ENCODE data around the gene ZSCAN4. TPM values are rescaled to one million over a fixed set of nuclear protein-coding genes. Genes with fewer than 3 reads are reported as not detected.

ZSCAN4 gene
- total and polyA plus RNA-seq, 2 experiments from 2014 or later: not detected

DNA sequence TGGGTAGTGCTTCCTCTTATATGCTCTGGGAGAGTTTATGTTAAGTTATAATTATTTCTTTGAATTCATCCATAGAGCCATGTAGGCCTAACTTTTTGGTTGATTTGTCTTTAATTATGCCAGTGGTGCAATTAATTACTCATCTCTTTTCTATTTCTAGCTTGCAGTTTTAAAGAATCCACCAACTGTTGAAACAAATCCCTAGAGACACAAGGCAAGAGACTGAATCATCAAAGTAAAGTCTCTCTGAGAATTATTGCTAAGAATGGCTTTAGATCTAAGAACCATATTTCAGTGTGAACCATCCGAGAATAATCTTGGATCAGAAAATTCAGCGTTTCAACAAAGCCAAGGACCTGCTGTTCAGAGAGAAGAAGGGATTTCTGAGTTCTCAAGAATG, 7.1 kb downstream of the ZSCAN4 start:
- Histone ChIP-seq H3K9me3 (ENCODE audit: low read depth) (no peaks in the 10 kb centered on the region), H3K27ac (no peak overlapping the region), H3K79me2 (no peaks in the 10 kb centered on the region), H2AFZ (no peak overlapping the region), H3K27me3 (no peaks in the 10 kb centered on the region), H3K4me1 (ENCODE audit: insufficient read depth) (no peaks in the 10 kb centered on the region), H4K20me1 (ENCODE audit: insufficient read depth, poor library complexity, severe bottlenecking) (no peaks in the 10 kb centered on the region), H3K4me2 (no peak overlapping the region), H3K9me2 (replicated peaks; ENCODE audit: insufficient read depth) (no peaks in the 10 kb centered on the region), H3K36me3 (replicated peaks; ENCODE audit: insufficient read depth, low read depth) (no peaks in the 10 kb centered on the region), H3K4me3 (no peak overlapping the region)
- no peak for DNase-seq (ENCODE audit: low spot score)
- TF ChIP-seq, protein P1, sequence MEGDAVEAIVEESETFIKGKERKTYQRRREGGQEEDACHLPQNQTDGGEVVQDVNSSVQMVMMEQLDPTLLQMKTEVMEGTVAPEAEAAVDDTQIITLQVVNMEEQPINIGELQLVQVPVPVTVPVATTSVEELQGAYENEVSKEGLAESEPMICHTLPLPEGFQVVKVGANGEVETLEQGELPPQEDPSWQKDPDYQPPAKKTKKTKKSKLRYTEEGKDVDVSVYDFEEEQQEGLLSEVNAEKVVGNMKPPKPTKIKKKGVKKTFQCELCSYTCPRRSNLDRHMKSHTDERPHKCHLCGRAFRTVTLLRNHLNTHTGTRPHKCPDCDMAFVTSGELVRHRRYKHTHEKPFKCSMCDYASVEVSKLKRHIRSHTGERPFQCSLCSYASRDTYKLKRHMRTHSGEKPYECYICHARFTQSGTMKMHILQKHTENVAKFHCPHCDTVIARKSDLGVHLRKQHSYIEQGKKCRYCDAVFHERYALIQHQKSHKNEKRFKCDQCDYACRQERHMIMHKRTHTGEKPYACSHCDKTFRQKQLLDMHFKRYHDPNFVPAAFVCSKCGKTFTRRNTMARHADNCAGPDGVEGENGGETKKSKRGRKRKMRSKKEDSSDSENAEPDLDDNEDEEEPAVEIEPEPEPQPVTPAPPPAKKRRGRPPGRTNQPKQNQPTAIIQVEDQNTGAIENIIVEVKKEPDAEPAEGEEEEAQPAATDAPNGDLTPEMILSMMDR (IDR thresholded peaks at IDR 0.05; ENCODE audit: poor library complexity): no peak
- TF ChIP-seq EZH2 (IDR thresholded peaks at IDR 0.05; ENCODE audit: borderline replicate concordance) (no peak), EZH2phosphoT487 (IDR thresholded peaks at IDR 0.05; ENCODE audit: low read depth, severe bottlenecking, unreplicated experiment) (no peak)
- 74% methylated on average over 2 of the region's 2 CpGs for WGBS (ENCODE audit: low lambda C conversion rate, missing lambda C conversion rate)

DNA sequence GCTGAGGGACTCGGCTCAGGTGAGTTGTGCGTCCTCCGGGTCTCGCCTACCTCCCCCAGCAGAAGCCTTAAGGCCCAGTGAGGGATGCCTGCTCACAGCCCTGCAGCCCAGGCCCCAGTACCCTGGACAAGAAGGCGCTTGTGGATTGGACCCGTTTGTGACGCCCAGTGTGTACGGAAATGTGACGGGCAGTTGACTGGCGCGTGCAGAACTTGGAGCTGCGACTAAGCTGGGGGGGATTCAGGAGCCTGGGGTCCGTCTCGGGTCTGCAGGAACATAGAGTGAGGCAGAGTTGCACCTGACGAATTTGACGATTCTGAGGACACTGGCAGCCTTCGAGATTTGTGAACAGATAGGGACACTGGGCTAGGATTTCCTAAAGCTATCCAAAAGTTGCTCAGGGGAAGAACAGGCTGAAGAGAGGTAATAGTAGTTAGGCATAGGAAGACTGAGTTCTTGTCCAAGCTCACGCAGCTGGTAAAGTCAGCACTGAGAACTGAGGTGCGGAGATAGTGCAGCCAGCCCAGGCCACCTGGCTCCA, 13.6 kb downstream of the ZSCAN4 start:
- WGBS (ENCODE audit: low lambda C conversion rate, missing lambda C conversion rate): 5% methylated on average over 19 of the region's 19 CpGs
- H3K27me3 ChIP-seq: no peaks in the 10 kb centered on the region
- H4K20me1 ChIP-seq (ENCODE audit: insufficient read depth, poor library complexity, severe bottlenecking): no peaks in the 10 kb centered on the region
- no peaks in the 10 kb centered on the region for H3K9me2 ChIP-seq (replicated peaks; ENCODE audit: insufficient read depth)
- peaks cover 21% of the 10 kb centered on the region for H3K9me3 ChIP-seq (ENCODE audit: low read depth)
- no peak overlapping the region for H3K27ac ChIP-seq
- peak overlapping the region; percentile 84 for H3K4me3 ChIP-seq
- H3K4me1 ChIP-seq (ENCODE audit: insufficient read depth): peaks cover 11% of the 10 kb centered on the region
- H3K36me3 ChIP-seq (replicated peaks; ENCODE audit: insufficient read depth, low read depth): peaks cover 10% of the 10 kb centered on the region
- H3K79me2 ChIP-seq: peaks cover 47% of the 10 kb centered on the region
- no peak for DNase-seq (ENCODE audit: low spot score)
- H2AFZ ChIP-seq: peak overlapping the region; percentile 26
- TF ChIP-seq, protein P1 (IDR thresholded peaks at IDR 0.05; ENCODE audit: poor library complexity): no peak
- TF ChIP-seq EZH2phosphoT487 (IDR thresholded peaks at IDR 0.05; ENCODE audit: low read depth, severe bottlenecking, unreplicated experiment): no peak
- TF ChIP-seq EZH2 (IDR thresholded peaks at IDR 0.05; ENCODE audit: borderline replicate concordance): no peak
- peak overlapping the region; percentile 98 for H3K4me2 ChIP-seq

DNA sequence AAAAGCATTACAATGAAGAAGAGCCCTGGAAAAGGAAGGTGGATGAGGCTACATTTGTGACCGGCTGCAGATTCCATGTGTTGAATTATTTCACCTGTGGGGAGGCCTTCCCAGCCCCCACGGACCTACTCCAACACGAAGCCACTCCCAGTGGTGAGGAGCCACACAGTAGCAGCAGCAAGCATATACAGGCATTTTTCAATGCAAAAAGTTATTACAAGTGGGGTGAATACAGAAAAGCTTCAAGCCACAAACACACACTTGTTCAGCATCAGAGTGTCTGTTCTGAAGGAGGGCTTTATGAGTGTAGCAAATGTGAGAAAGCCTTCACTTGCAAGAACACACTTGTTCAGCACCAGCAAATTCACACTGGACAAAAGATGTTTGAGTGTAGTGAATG, 18.0 kb downstream of the ZSCAN4 start:
- Histone ChIP-seq H3K27ac (no peak overlapping the region), H2AFZ (no peak overlapping the region), H3K27me3 (no peaks in the 10 kb centered on the region), H3K4me3 (no peak overlapping the region), H3K79me2 (peaks cover 89% of the 10 kb centered on the region), H4K20me1 (ENCODE audit: insufficient read depth, poor library complexity, severe bottlenecking) (no peaks in the 10 kb centered on the region), H3K36me3 (replicated peaks; ENCODE audit: insufficient read depth, low read depth) (peaks cover 14% of the 10 kb centered on the region), H3K4me1 (ENCODE audit: insufficient read depth) (peaks cover 11% of the 10 kb centered on the region), H3K9me3 (ENCODE audit: low read depth) (peaks cover 43% of the 10 kb centered on the region), H3K4me2 (no peak overlapping the region), H3K9me2 (replicated peaks; ENCODE audit: insufficient read depth) (no peaks in the 10 kb centered on the region)
- no peak for DNase-seq (ENCODE audit: low spot score)
- TF ChIP-seq EZH2phosphoT487 (IDR thresholded peaks at IDR 0.05; ENCODE audit: low read depth, severe bottlenecking, unreplicated experiment) (no peak), EZH2 (IDR thresholded peaks at IDR 0.05; ENCODE audit: borderline replicate concordance) (no peak)
- TF ChIP-seq, protein P1 (IDR thresholded peaks at IDR 0.05; ENCODE audit: poor library complexity): no peak
- 100% methylated on average over 3 of the region's 3 CpGs for WGBS (ENCODE audit: low lambda C conversion rate, missing lambda C conversion rate)
